Lung (tissue), 12 donors: ENCODE results near the gene CDKN2B-AS1. TPM values are rescaled to one million over a fixed set of nuclear protein-coding genes. Genes with fewer than 3 reads are reported as not detected.

ENCODE experiments used
- ATAC-seq: fragments of 200-7000 bp; cut with Tn5 transposase; one replicate; pipeline ENCODE4 v1.9.1; 2020; ENCODE audit warnings: moderate number of reproducible peaks; ENCODE audit not compliant: insufficient read depth, low FRiP score
- DNase-seq, 3 donors: peaks; one replicate each; pipeline ENCODE4 v3.0.0-alpha.2; 2013 to 2017
- H3K27ac ChIP-seq, 2 donors: one replicate each; pipeline ENCODE4 v1.5.1; 2013; ENCODE audit warnings: mild to moderate bottlenecking in 2 of 2, moderate library complexity in 2 of 2, control low read depth in 1 of 2, inconsistent platforms in 1 of 2, low read depth in 1 of 2, low read length in 1 of 2
- H3K27me3 ChIP-seq, 3 donors: one replicate each; pipeline ENCODE4 v1.5.1; 2013; ENCODE audit warnings: low read length in 2 of 3; ENCODE audit not compliant: control insufficient read depth in 3 of 3, insufficient read depth in 3 of 3
- H3K36me3 ChIP-seq, 4 donors: one replicate each; pipeline ENCODE4 v1.5.1; 2013; ENCODE audit warnings: low read length in 4 of 4, mild to moderate bottlenecking in 1 of 4, moderate library complexity in 1 of 4; ENCODE audit not compliant: control insufficient read depth in 4 of 4, insufficient read depth in 4 of 4
- H3K4me1 ChIP-seq, 5 donors: one replicate each; pipeline ENCODE4 v1.5.1; 2013; ENCODE audit warnings: low read length in 5 of 5, mild to moderate bottlenecking in 2 of 5, moderate library complexity in 1 of 5; ENCODE audit not compliant: control insufficient read depth in 5 of 5, insufficient read depth in 5 of 5
- H3K4me3 ChIP-seq: one replicate; pipeline ENCODE4 v1.5.1; 2013; ENCODE audit warnings: mild to moderate bottlenecking, control low read depth, moderate library complexity
- H3K9ac ChIP-seq, 2 donors: one replicate each; pipeline ENCODE4 v1.5.1; 2013; ENCODE audit warnings: low read length in 2 of 2, control low read depth in 1 of 2; ENCODE audit not compliant: insufficient read depth in 1 of 2
- H3K9me3 ChIP-seq, 4 donors: one replicate each; pipeline ENCODE4 v1.5.1; 2013; ENCODE audit warnings: low read length in 3 of 4, mild to moderate bottlenecking in 1 of 4, moderate library complexity in 1 of 4; ENCODE audit not compliant: control insufficient read depth in 4 of 4, insufficient read depth in 3 of 4
- WGBS, 2 donors: extraction: QIAGEN DNeasy Blood & Tissue Kit; methylation state at CpG; one replicate each; pipeline ENCODE4 v1.1.7; 2013; 5-methylcytosine and 5-hydroxymethylcytosine counted together
- polyA plus RNA-seq, 2 donors: library from polyadenylated mRNA; stranded (reverse); fragments of 200-250 nt; gene quantifications; one replicate each; pipeline ENCODE4 v1.2.1, GENCODE V29; 2013
- total RNA-seq, 2 donors: library from RNA; depleted of rRNA in 1 of 2; stranded (reverse); fragments of >200 nt in 1 of 2; gene quantifications; one replicate each; pipeline ENCODE4 v1.2.1, GENCODE V29; 2014 to 2021
- TF ChIP-seq, protein P1 (sequence below): IDR thresholded peaks from 2 replicates; pipeline ENCODE4 v1.5.1; 2012; ENCODE audit warnings: mild to moderate bottlenecking; ENCODE audit errors: control extremely low read depth, extremely low read depth
- donor health status: control.
- donor health status: control.
- donor health status: Bipolar disorder and iron deficiency.
- donor health status: healthy.
- donor health status: DM: yes; HTN: yes; CAD: no.

CDKN2B-AS1 gene
- total and polyA plus RNA-seq, 4 donors = 0.32 to 1.2 (median 0.59) TPM

DNA sequence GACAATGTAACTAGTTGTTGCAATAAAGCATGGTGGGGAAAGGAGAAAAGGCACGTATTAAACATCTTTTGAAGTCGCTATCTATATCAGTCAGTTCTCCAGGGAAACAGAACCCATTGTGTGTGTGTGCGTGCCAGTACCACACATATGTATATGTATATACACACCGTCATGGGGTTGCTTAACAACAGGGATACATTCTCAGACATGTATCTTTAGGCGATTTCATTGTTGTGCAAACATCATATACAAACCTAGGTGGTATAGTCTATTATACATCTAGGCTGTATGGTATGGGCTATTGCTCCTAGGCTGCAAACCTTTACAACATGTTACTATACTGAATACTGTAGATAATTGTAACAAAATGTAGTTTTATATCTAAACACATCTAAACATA is 2.3 kb downstream of the CDKN2B-AS1 start:
- peaks cover 0 to 88% (median 73%) of the 10 kb centered on the region in 3 donors for H3K27me3 ChIP-seq
- H3K36me3 ChIP-seq = no peaks in the 10 kb centered on the region
- peaks cover 0 to 2% (median 0%) of the 10 kb centered on the region in 4 donors for H3K9me3 ChIP-seq
- H3K4me3 ChIP-seq = no peak overlapping the region
- 45 to 79% methylated on average over 5 of the region's 5 CpGs for WGBS, 2 donors
- peaks cover 0 to 11% (median 0%) of the 10 kb centered on the region in 5 donors for H3K4me1 ChIP-seq
- H3K27ac ChIP-seq = no peak overlapping the region
- ATAC-seq (no peak), DNase-seq (no peak)
- no peak overlapping the region for H3K9ac ChIP-seq
- TF ChIP-seq, protein P1, sequence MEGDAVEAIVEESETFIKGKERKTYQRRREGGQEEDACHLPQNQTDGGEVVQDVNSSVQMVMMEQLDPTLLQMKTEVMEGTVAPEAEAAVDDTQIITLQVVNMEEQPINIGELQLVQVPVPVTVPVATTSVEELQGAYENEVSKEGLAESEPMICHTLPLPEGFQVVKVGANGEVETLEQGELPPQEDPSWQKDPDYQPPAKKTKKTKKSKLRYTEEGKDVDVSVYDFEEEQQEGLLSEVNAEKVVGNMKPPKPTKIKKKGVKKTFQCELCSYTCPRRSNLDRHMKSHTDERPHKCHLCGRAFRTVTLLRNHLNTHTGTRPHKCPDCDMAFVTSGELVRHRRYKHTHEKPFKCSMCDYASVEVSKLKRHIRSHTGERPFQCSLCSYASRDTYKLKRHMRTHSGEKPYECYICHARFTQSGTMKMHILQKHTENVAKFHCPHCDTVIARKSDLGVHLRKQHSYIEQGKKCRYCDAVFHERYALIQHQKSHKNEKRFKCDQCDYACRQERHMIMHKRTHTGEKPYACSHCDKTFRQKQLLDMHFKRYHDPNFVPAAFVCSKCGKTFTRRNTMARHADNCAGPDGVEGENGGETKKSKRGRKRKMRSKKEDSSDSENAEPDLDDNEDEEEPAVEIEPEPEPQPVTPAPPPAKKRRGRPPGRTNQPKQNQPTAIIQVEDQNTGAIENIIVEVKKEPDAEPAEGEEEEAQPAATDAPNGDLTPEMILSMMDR = no peak

DNA sequence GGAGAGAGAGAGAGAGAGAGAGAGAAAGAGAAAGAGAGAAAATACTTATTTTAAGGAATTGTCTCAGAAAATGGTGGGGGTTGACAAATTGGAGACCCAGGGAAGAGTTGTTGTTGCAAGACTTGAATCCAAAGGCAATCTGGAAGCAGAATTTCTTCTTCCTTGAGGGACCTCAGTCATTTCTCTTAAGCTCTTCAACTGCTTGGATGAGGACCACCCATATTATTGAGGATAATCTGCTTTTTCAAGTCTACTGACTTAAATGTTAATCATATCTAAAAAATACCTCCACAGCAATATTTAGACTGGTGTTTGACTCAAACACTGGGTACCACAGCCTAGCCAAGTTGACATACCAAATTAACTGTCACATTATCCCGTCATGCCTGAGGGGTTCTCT is 2.9 kb downstream of the CDKN2B-AS1 start:
- Histone ChIP-seq H3K27me3 (peaks cover 0 to 88% (median 79%) of the 10 kb centered on the region in 3 donors), H3K4me3 (no peak overlapping the region), H3K9me3 (peaks cover 0 to 2% (median 0%) of the 10 kb centered on the region in 4 donors), H3K27ac (no peak overlapping the region), H3K4me1 (peaks cover 0 to 11% (median 0%) of the 10 kb centered on the region in 5 donors), H3K36me3 (no peaks in the 10 kb centered on the region), H3K9ac (no peak overlapping the region)
- DNase-seq (no peak), ATAC-seq (no peak)
- WGBS, 2 donors = 69 to 89% methylated on average over 1 of the region's 1 CpG
- TF ChIP-seq, protein P1 = no peak

DNA sequence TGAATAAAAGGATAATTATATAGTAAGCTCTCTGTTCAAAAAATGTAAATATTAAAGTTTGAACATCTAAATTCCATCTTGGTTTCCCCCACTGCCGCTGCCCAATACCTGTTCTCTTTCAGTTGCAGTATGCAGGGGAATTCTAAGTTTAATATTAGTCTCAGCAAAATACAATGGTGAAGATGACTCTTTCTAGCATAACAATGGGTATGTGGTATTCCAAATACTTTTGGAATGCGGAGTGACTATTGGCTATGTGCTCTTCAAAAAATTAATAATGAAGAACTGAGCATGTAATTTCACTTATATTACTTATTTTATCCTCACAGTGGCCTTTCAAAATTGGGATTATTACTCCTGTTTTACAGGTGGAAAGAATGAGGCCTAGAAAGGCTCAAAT is 3.4 kb downstream of the CDKN2B-AS1 start:
- no peaks in the 10 kb centered on the region for H3K36me3 ChIP-seq
- DNase-seq (no peak), ATAC-seq (no peak)
- H3K27ac ChIP-seq = no peak overlapping the region
- TF ChIP-seq, protein P1 = no peak
- H3K9ac ChIP-seq = no peak overlapping the region
- H3K9me3 ChIP-seq = peaks cover 0 to 2% (median 0%) of the 10 kb centered on the region in 4 donors
- 68 to 91% methylated on average over 2 of the region's 2 CpGs for WGBS, 2 donors
- H3K27me3 ChIP-seq = peaks cover 0 to 88% (median 79%) of the 10 kb centered on the region in 3 donors
- H3K4me3 ChIP-seq = no peak overlapping the region
- peaks cover 0 to 11% (median 0%) of the 10 kb centered on the region in 5 donors for H3K4me1 ChIP-seq

DNA sequence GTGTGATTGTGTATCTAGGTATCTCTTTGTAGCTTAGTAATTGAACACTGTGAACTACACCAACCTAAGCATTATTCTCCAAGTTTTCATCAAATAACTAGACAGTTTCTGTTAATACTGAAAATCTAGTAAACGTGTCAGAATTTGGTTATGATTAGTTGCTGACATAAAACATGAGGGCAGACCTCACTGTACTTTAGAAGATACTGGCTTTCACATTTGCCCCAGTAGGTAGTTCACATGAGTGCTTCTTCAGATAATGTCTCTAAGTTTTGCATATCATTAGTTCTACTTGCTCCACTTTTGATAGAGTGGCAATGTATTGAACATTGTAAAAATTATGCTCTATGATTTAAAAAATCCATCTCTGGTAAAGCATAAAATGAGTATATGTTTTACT is 7.4 kb downstream of the CDKN2B-AS1 start:
- Histone ChIP-seq H3K9me3 (peaks cover 0 to 5% (median 0%) of the 10 kb centered on the region in 4 donors), H3K4me3 (no peak overlapping the region), H3K36me3 (peaks cover 0 to 6% (median 0%) of the 10 kb centered on the region in 4 donors), H3K27ac (no peak overlapping the region), H3K4me1 (peaks cover 0 to 2% (median 0%) of the 10 kb centered on the region in 5 donors), H3K27me3 (peaks cover 0 to 96% (median 90%) of the 10 kb centered on the region in 3 donors), H3K9ac (no peak overlapping the region)
- ATAC-seq = no peak
- TF ChIP-seq, protein P1 = no peak
- WGBS, 2 donors = 48 to 59% methylated on average over 1 of the region's 1 CpG
- no peak for DNase-seq
